Esophagus muscularis mucosa (tissue), 3 donors: ENCODE results near the gene MYO16.

Source experiments
- EP300 ChIP-seq: sonication (generic); formaldehyde crosslinking; IDR thresholded peaks from one replicate; pipeline ENCODE4 v1.6.1; 2017; ENCODE audit warnings: antibody characterized with exemption
- POLR2A ChIP-seq: fragments of 450-650 bp; IDR thresholded peaks from one replicate; pipeline ENCODE4 v1.6.1; 2017; ENCODE audit warnings: antibody characterized with exemption, moderate library complexity, mild to moderate bottlenecking, low read depth
- POLR2AphosphoS5 ChIP-seq, 2 donors: sonication (generic); formaldehyde crosslinking; IDR thresholded peaks; one replicate each; pipeline ENCODE4 v1.6.1; 2017; ENCODE audit warnings: antibody characterized with exemption in 2 of 2

- TF ChIP-seq POLR2AphosphoS5 (IDR thresholded peaks at IDR 0.05) (no peak), EP300 (no peak), POLR2A (no peak)
These were observed 594.6 kb downstream of the MYO16 start for GRCh38 chr13:109224033-109224432.
